ENCODE measurements around the gene PSPH. TPM values are rescaled to one million over a fixed set of nuclear protein-coding genes. Genes with fewer than 3 reads are reported as not detected.

Gene PSPH
- total and polyA plus RNA-seq, 4 donors = 5.5 to 35.9 (median 9.0) TPM

DNA sequence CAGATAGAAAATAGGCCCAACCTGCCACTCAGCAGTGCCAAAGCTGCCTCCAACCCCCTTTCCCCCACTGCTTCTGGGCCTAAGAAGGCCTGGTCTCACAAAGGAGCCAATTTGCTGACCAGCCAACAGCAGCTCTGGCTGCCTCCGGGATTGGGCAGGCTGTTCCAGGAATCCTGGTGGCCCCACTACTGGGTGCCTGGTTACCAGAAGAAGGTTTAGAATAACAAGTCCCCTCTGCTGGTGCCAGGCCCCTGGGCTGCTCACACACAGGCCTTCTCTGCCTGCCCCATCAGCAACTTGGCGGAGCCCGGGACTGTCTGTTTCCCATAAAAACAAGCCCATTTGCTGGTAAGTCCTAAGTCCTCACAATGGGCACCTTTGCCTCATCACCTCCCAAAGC lies 40.3 kb upstream of the PSPH start (continued):
- no peak for TF ChIP-seq REST (IDR thresholded peaks at IDR 0.05)
- no peak for TF ChIP-seq JUND (IDR thresholded peaks at IDR 0.05)
- TF ChIP-seq SP1 (IDR thresholded peaks at IDR 0.05) = no peak

DNA sequence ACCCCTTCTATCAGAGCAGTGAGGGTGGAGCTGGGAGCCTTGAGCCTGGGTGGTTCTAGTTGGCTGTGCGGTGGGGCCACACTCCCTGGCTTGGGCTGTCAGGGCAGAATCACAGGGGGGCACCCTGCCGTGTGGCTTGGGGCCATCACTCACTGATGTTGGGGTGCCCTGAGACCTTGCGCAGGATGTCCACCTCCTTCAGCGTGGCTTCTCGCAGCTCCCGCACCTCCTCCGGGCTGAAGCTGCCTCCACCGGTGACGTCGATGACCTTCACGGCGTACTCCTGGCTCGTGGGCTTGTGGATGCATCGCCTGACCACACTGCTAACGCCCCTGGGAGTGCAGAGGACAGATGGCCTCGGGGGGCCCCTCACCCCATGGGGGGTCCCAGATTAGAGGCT lies 36.2 kb upstream of the PSPH start:
- Histone ChIP-seq H3K27me3 (ENCODE audit: control insufficient read depth in 4 of 4, insufficient read depth in 4 of 4, low read length in 3 of 4) (no peaks in the 10 kb centered on the region), H3K9ac (ENCODE audit: low read depth in 1 of 2, low read length in 2 of 2) (no peak overlapping the region), H3K9me3 (ENCODE audit: control insufficient read depth in 4 of 4, low read length in 3 of 4) (no peaks in the 10 kb centered on the region), H3K4me3 (ENCODE audit: low read depth in 1 of 3, low read length in 3 of 3) (no peak overlapping the region), H3K4me1 (ENCODE audit: control insufficient read depth in 4 of 4, insufficient read depth in 4 of 4, low read length in 3 of 4) (peaks cover 0 to 7% (median 6%) of the 10 kb centered on the region in 4 donors), H3K36me3 (ENCODE audit: control insufficient read depth in 4 of 4, insufficient read depth in 3 of 4, low read depth in 1 of 4, low read length in 3 of 4) (peaks cover 0 to 7% (median 2%) of the 10 kb centered on the region in 4 donors), H3K27ac (ENCODE audit: low read depth in 1 of 2, low read length in 2 of 2) (no peak overlapping the region)
- 95% methylated on average over 16 of the region's 16 CpGs for WGBS
- DNase-seq (ENCODE audit: low spot score) = no peak
- no peak for TF ChIP-seq MAX (IDR thresholded peaks at IDR 0.05)
- no peak for TF ChIP-seq YY1 (IDR thresholded peaks at IDR 0.05)
- TF ChIP-seq REST (IDR thresholded peaks at IDR 0.05) = no peak

DNA sequence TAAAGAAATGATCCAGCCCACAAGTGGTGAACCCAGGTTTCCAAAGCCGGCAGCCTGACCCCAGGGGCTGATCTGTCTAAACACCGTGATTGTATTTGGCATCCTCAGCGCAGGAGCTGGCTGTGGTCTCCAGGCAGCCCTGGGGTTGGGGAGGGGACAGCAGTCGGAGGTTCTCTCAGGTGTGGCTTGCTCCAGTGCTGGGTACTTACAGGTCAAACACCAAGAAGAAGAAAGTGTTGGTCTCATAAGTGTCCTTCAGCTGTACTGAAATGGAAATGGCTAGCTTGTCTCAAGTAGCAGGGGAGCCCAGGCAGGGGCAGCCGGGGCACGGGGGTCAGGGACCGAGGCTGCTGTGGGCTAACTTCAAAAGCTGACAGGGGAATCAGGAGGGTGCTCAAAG lies 35.5 kb upstream of the PSPH start:
- H3K4me1 ChIP-seq (ENCODE audit: control insufficient read depth in 4 of 4, insufficient read depth in 4 of 4, low read length in 3 of 4) = peaks cover 0 to 5% (median 4%) of the 10 kb centered on the region in 4 donors
- no peaks in the 10 kb centered on the region for H3K9me3 ChIP-seq (ENCODE audit: control insufficient read depth in 4 of 4, low read length in 3 of 4)
- no peak for DNase-seq (ENCODE audit: low spot score)
- no peaks in the 10 kb centered on the region for H3K27me3 ChIP-seq (ENCODE audit: control insufficient read depth in 4 of 4, insufficient read depth in 4 of 4, low read length in 3 of 4)
- H3K36me3 ChIP-seq (ENCODE audit: control insufficient read depth in 4 of 4, insufficient read depth in 3 of 4, low read depth in 1 of 4, low read length in 3 of 4) = peaks cover 0 to 7% (median 2%) of the 10 kb centered on the region in 4 donors
- no peak overlapping the region for H3K9ac ChIP-seq (ENCODE audit: low read depth in 1 of 2, low read length in 2 of 2)
- WGBS = 96% methylated on average over 7 of the region's 7 CpGs
- H3K4me3 ChIP-seq (ENCODE audit: low read depth in 1 of 3, low read length in 3 of 3) = no peak overlapping the region
- no peak overlapping the region for H3K27ac ChIP-seq (ENCODE audit: low read depth in 1 of 2, low read length in 2 of 2)
- TF ChIP-seq FOXA1 (IDR thresholded peaks at IDR 0.05) = no peak
- TF ChIP-seq, protein P1, sequence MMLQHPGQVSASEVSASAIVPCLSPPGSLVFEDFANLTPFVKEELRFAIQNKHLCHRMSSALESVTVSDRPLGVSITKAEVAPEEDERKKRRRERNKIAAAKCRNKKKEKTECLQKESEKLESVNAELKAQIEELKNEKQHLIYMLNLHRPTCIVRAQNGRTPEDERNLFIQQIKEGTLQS (IDR thresholded peaks at IDR 0.05) = no peak
- TF ChIP-seq TAF1 (conservative IDR thresholded peaks at IDR 0.05) = no peak
- no peak for TF ChIP-seq JUND (IDR thresholded peaks at IDR 0.05)
- no peak for TF ChIP-seq FOXA2 (IDR thresholded peaks at IDR 0.05)
- no peak for TF ChIP-seq GABPA (IDR thresholded peaks at IDR 0.05 in 1 of 2, conservative IDR thresholded peaks at IDR 0.05 in 1 of 2)
- no peak for TF ChIP-seq NR2F2 (IDR thresholded peaks at IDR 0.05)
- TF ChIP-seq EGR1 (IDR thresholded peaks at IDR 0.05; ENCODE audit: low read depth in 2 of 2) = no peak
- no peak for TF ChIP-seq ZBTB33 (IDR thresholded peaks at IDR 0.05)

Data from liver (tissue), 9 donors.